Fibroblast of lung (primary cell): ENCODE measurements around the gene GARNL3. TPM values are rescaled to one million over a fixed set of nuclear protein-coding genes. Genes with fewer than 3 reads are reported as not detected.

Experiments
- DNase-seq, 2 donors: peaks; one replicate each; pipeline versions ENCODE4 v3.0.0 to v3.0.0-alpha.2; 2010; ENCODE audit warnings: low read depth in 2 of 2
- H2AFZ ChIP-seq: 2 replicates; pipeline ENCODE4 v1.5.1; 2012; ENCODE audit warnings: low read length, control low read depth, inconsistent platforms
- H3K27ac ChIP-seq: 2 replicates; pipeline ENCODE4 v1.5.1; 2011; ENCODE audit warnings: low read length, control low read depth; ENCODE audit not compliant: insufficient read depth
- H3K27me3 ChIP-seq: 2 replicates; pipeline ENCODE4 v1.5.1; 2011; ENCODE audit warnings: mild to moderate bottlenecking, low read length; ENCODE audit not compliant: control insufficient read depth, insufficient read depth
- H3K36me3 ChIP-seq: 2 replicates; pipeline ENCODE4 v1.5.1; 2011; ENCODE audit warnings: low read length; ENCODE audit not compliant: control insufficient read depth, insufficient read depth
- H3K4me1 ChIP-seq: 2 replicates; pipeline ENCODE4 v1.5.1; 2011; ENCODE audit warnings: low read length; ENCODE audit not compliant: control insufficient read depth, insufficient read depth; ENCODE audit errors: extremely low read depth
- H3K4me2 ChIP-seq: 2 replicates; pipeline ENCODE4 v1.5.1; 2011; ENCODE audit warnings: low read length, control low read depth; ENCODE audit not compliant: insufficient read depth; ENCODE audit errors: extremely low read depth
- H3K4me3 ChIP-seq, 4 experiments: fragments of 200-600 bp in 1 of 4; sonication (generic) in 1 of 4; replicated peaks in 1 of 4; 2 replicates each; pipeline ENCODE4 v1.5.1; 2011 to 2016; ENCODE audit warnings: low read length in 4 of 4, low read depth in 3 of 4, mild to moderate bottlenecking in 3 of 4, control low read depth in 2 of 4, inconsistent platforms in 1 of 4, mixed read lengths in 1 of 4; ENCODE audit not compliant: insufficient read depth in 1 of 4; ENCODE audit errors: control extremely low read depth in 1 of 4
- H3K79me2 ChIP-seq: 2 replicates; pipeline ENCODE4 v1.5.1; 2012; ENCODE audit warnings: mild to moderate bottlenecking, low read length, inconsistent platforms; ENCODE audit not compliant: control insufficient read depth, insufficient read depth
- H3K9ac ChIP-seq: 2 replicates; pipeline ENCODE4 v1.5.1; 2011; ENCODE audit warnings: mild to moderate bottlenecking, low read length, control low read depth; ENCODE audit not compliant: insufficient read depth
- H3K9me3 ChIP-seq: 2 replicates; pipeline ENCODE4 v1.5.1; 2012; ENCODE audit warnings: low read depth, low read length; ENCODE audit not compliant: control insufficient read depth, insufficient read depth
- H4K20me1 ChIP-seq: 2 replicates; pipeline ENCODE4 v1.5.1; 2011; ENCODE audit warnings: low read length; ENCODE audit not compliant: control insufficient read depth, insufficient read depth; ENCODE audit errors: extremely low read depth
- EZH2 ChIP-seq: IDR thresholded peaks from 2 replicates; pipeline ENCODE4 v1.5.1; 2012; ENCODE audit warnings: low read length, control low read depth, mild to moderate bottlenecking; ENCODE audit errors: missing control alignments
- polyA plus RNA-seq, 2 donors: library from polyadenylated mRNA; depleted of rRNA in 1 of 2; stranded (reverse) in 1 of 2; unstranded in 1 of 2; fragments of >200 nt; gene quantifications; 2 replicates each; pipeline ENCODE4 v1.2.1, GENCODE V29; 2011 to 2012; ENCODE audit warnings: missing spikeins in 1 of 2
- total RNA-seq: library from RNA; depleted of rRNA; stranded (reverse); fragments of >200 nt; gene quantifications from 2 replicates; pipeline ENCODE4 v1.2.1, GENCODE V29; 2014
- TF ChIP-seq, protein P1 (sequence below), 2 donors: IDR thresholded peaks in 1 of 2; conservative IDR thresholded peaks in 1 of 2; 1 replicate in 1 of 2; 2 replicates in 1 of 2; pipeline ENCODE4 v1.5.1; 2011 to 2012; ENCODE audit warnings: low read length in 2 of 2, control low read depth in 1 of 2, inconsistent platforms in 1 of 2, low read depth in 1 of 2, mild to moderate bottlenecking in 1 of 2

The GARNL3 gene
- total and polyA plus RNA-seq, 2 donors (not counting 1 experiment from before 2014, with no cell fraction given) = 1.5 to 6.4 TPM

DNA sequence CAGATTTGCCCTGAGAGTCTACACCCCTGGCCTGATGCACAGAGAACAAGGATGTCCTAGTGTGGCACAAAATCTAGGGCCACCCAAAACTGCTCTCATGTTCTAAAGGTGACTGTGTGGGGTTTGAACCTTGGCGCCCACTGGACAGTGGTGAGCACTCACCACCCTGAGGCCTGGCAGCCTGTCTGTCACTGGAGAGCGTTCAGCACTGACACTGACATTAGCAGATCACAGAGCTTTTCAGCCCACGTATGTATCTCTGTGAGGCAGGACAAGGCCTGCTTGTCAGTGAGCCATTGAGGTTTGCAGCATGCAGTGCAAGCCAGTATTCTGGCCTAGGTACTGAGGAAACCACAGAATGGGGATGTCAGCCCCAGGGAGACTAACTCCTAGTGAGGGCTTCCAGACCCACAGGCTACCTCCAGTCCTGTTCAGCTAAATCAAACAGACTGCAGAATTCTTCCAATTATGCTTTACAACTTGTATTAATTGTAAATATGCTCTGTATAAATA is 93.5 kb downstream of the GARNL3 start:
- TF ChIP-seq EZH2 = no peak
- TF ChIP-seq, protein P1, sequence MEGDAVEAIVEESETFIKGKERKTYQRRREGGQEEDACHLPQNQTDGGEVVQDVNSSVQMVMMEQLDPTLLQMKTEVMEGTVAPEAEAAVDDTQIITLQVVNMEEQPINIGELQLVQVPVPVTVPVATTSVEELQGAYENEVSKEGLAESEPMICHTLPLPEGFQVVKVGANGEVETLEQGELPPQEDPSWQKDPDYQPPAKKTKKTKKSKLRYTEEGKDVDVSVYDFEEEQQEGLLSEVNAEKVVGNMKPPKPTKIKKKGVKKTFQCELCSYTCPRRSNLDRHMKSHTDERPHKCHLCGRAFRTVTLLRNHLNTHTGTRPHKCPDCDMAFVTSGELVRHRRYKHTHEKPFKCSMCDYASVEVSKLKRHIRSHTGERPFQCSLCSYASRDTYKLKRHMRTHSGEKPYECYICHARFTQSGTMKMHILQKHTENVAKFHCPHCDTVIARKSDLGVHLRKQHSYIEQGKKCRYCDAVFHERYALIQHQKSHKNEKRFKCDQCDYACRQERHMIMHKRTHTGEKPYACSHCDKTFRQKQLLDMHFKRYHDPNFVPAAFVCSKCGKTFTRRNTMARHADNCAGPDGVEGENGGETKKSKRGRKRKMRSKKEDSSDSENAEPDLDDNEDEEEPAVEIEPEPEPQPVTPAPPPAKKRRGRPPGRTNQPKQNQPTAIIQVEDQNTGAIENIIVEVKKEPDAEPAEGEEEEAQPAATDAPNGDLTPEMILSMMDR (conservative IDR thresholded peaks at IDR 0.05 in 1 of 2, IDR thresholded peaks at IDR 0.05 in 1 of 2; ENCODE audit: low read depth in 1 of 2, low read length in 2 of 2) = no peak
- H4K20me1 ChIP-seq = no peaks in the 10 kb centered on the region
- H3K36me3 ChIP-seq = no peaks in the 10 kb centered on the region
- no peak for DNase-seq
- H3K9ac ChIP-seq = no peak overlapping the region
- H3K4me3 ChIP-seq = no peak overlapping the region
- no peak overlapping the region for H3K27ac ChIP-seq
- no peaks in the 10 kb centered on the region for H3K27me3 ChIP-seq
- H3K79me2 ChIP-seq = no peaks in the 10 kb centered on the region
- no peaks in the 10 kb centered on the region for H3K9me3 ChIP-seq
- H3K4me1 ChIP-seq = no peaks in the 10 kb centered on the region
- no peak overlapping the region for H2AFZ ChIP-seq
- no peak overlapping the region for H3K4me2 ChIP-seq

DNA sequence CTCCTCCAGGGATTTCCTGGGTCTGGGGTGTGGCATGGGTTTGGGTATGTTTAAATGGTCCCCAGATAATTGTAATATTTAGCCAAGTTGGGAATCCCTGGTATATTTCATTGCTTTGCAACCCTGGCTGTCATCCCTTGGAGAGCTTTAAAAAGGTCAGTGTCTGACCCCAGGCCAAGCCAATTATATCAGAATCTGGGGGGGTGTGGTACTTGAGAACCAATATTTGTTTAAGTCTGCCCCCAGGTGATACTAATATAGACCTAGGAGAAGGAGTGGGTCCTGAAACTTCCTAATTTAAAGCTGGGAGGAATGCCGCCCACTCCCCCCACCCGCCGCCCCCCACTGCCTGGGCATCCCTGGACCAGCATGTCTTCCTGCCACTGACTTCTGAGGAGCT is 94.2 kb downstream of the GARNL3 start:
- no peaks in the 10 kb centered on the region for H3K27me3 ChIP-seq
- no peaks in the 10 kb centered on the region for H3K79me2 ChIP-seq
- H3K27ac ChIP-seq = no peak overlapping the region
- no peaks in the 10 kb centered on the region for H3K36me3 ChIP-seq
- no peak overlapping the region for H3K4me2 ChIP-seq
- no peak for DNase-seq
- H2AFZ ChIP-seq = no peak overlapping the region
- no peaks in the 10 kb centered on the region for H3K9me3 ChIP-seq
- H4K20me1 ChIP-seq = no peaks in the 10 kb centered on the region
- H3K4me3 ChIP-seq = no peak overlapping the region
- TF ChIP-seq, protein P1 (conservative IDR thresholded peaks at IDR 0.05 in 1 of 2, IDR thresholded peaks at IDR 0.05 in 1 of 2; ENCODE audit: low read depth in 1 of 2, low read length in 2 of 2) = no peak
- TF ChIP-seq EZH2 = no peak
- H3K9ac ChIP-seq = no peak overlapping the region
- H3K4me1 ChIP-seq = no peaks in the 10 kb centered on the region

DNA sequence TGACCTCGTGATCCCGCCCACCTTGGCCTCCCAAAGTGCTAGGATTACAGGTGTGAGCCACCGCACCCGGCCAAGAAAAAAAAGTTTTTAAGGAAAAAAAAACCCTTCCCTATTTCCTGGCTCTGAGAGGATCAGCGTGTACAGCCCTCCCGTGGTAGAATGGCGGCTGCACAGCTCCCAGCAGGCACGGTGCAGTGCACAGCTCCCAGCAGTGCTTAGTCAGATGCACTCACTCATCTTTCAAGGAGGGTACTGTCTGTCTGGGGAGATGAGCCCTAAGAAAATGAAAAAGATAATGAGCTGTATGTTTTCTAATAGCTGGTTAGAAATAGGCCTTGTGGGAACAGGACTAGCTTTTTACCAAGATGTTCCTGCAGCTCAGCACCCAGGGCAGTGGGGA is 95.7 kb downstream of the GARNL3 start:
- H3K9me3 ChIP-seq = no peaks in the 10 kb centered on the region
- TF ChIP-seq, protein P1 (conservative IDR thresholded peaks at IDR 0.05 in 1 of 2, IDR thresholded peaks at IDR 0.05 in 1 of 2; ENCODE audit: low read depth in 1 of 2, low read length in 2 of 2) = no peak
- TF ChIP-seq EZH2 = no peak
- H3K4me2 ChIP-seq = no peak overlapping the region
- no peaks in the 10 kb centered on the region for H3K4me1 ChIP-seq
- DNase-seq = no peak
- no peak overlapping the region for H3K4me3 ChIP-seq
- no peaks in the 10 kb centered on the region for H3K36me3 ChIP-seq
- H2AFZ ChIP-seq = no peak overlapping the region
- no peaks in the 10 kb centered on the region for H3K79me2 ChIP-seq
- no peak overlapping the region for H3K27ac ChIP-seq
- no peaks in the 10 kb centered on the region for H4K20me1 ChIP-seq
- H3K27me3 ChIP-seq = no peaks in the 10 kb centered on the region
- H3K9ac ChIP-seq = no peak overlapping the region
